ENCODE results near the gene BICRA.

The BICRA gene

GRCh38 chr19:47750752-47751151 lies 141.8 kb downstream of the BICRA start:
- no peak for DNase-seq (ENCODE audit: low read depth)

GRCh38 chr19:47752440-47753211 lies 143.7 kb downstream of the BICRA start:
- DNase-seq (ENCODE audit: low read depth), result no peak
